H1 (cell line): Measurements from ENCODE around the gene LGI4. TPM values are rescaled to one million over a fixed set of nuclear protein-coding genes. Genes with fewer than 3 reads are reported as not detected.
A peak's percentile ranks its signal among the peaks of the same experiment; 100 is the strongest.

Source experiments
- CTBP2 ChIP-seq: IDR thresholded peaks from 2 replicates; pipeline ENCODE4 v1.7.0; 2011; ENCODE audit warnings: borderline replicate concordance, mild to moderate bottlenecking, moderate library complexity, mixed read lengths, low read length; ENCODE audit not compliant: insufficient read depth, insufficient read length
- E2F6 ChIP-seq: IDR thresholded peaks from 2 replicates; pipeline ENCODE4 v1.6.1; 2012; ENCODE audit warnings: inconsistent platforms
- GABPA ChIP-seq: IDR thresholded peaks from 2 replicates; pipeline ENCODE4 v1.6.1; 2011; ENCODE audit warnings: mild to moderate bottlenecking, low read length, moderate library complexity, borderline replicate concordance; ENCODE audit not compliant: insufficient read depth
- HDAC6 ChIP-seq: IDR thresholded peaks from one replicate; pipeline ENCODE4 v1.7.1; 2012; ENCODE audit warnings: low read depth, mild to moderate bottlenecking, inconsistent platforms, low read length, moderate library complexity
- JUN ChIP-seq: IDR thresholded peaks from 2 replicates; pipeline ENCODE4 v1.6.1; 2011; ENCODE audit warnings: low read depth, mild to moderate bottlenecking, improper control_type of control experiment, low read length
- KDM1A ChIP-seq: fragments of 200-600, 300-600 bp; sonication (generic); IDR thresholded peaks from 2 replicates; pipeline ENCODE4 v1.7.1; 2016; ENCODE audit warnings: mild to moderate bottlenecking, low read length, borderline replicate concordance
- NRF1 ChIP-seq: IDR thresholded peaks from 2 replicates; pipeline ENCODE4 v1.6.1; 2011; ENCODE audit warnings: mild to moderate bottlenecking, low read depth, low read length, improper control_type of control experiment
- RAD21 ChIP-seq, 2 experiments: IDR thresholded peaks in 1 of 2; conservative IDR thresholded peaks in 1 of 2; 2 replicates each; pipeline ENCODE4 v1.6.1; 2011; ENCODE audit warnings: low read depth in 2 of 2, low read length in 2 of 2, improper control_type of control experiment in 1 of 2, inconsistent platforms in 1 of 2, mild to moderate bottlenecking in 1 of 2, moderate library complexity in 1 of 2
- SIN3A ChIP-seq, 2 experiments: IDR thresholded peaks in 1 of 2; conservative IDR thresholded peaks in 1 of 2; 2 replicates each; pipeline ENCODE4 v1.6.1; 2011 to 2012; ENCODE audit warnings: low read length in 2 of 2, improper control_type of control experiment in 1 of 2, low read depth in 1 of 2, mild to moderate bottlenecking in 1 of 2
- TBP ChIP-seq: IDR thresholded peaks from 2 replicates; pipeline ENCODE4 v1.6.1; 2011; ENCODE audit warnings: low read depth, low read length, improper control_type of control experiment
- ZNF274 ChIP-seq: IDR thresholded peaks from 2 replicates; pipeline ENCODE4 v1.7.0; 2012; ENCODE audit warnings: low read length, borderline replicate concordance; ENCODE audit errors: extremely low read depth
- polyA plus RNA-seq, 7 experiments: library from polyadenylated mRNA; depleted of rRNA in 3 of 7; stranded (reverse) in 5 of 7; unstranded in 2 of 7; fragments of >200 nt in 5 of 7; fragments of 200-250 nt in 2 of 7; gene quantifications; 1 replicate in 5 of 7; 2 replicates in 1 of 7; 4 replicates in 1 of 7; pipeline versions ENCODE4 v1.2.1 to v1.2.3, GENCODE V29; 2011 to 2013; ENCODE audit warnings: missing spikeins in 2 of 7, mixed read lengths in 2 of 7
- total RNA-seq: library from RNA; stranded (reverse); fragmentation: NEBNext Ultra II Directional; extraction: Animal tissue kit (Norgen Biotek cat#: 25700); gene quantifications from 2 replicates; pipeline ENCODE4 v1.2.1, GENCODE V29; 2021

LGI4 gene
- total and polyA plus RNA-seq, 2 of the 8 experiments (the other 6 are each of a cell fraction or from before 2014, with no cell fraction given), result 2.0 to 8.2 TPM

- TF ChIP-seq TBP (peak; percentile 35; the same call in 1 of the 2 replicates), HDAC6 (no peak), E2F6 (peak; percentile 16; the same call in 1 of the 2 replicates), CTBP2 (peak; percentile 80), NRF1 (no peak), RAD21 (IDR thresholded peaks at IDR 0.05 in 1 of 2, conservative IDR thresholded peaks at IDR 0.05 in 1 of 2; ENCODE audit: low read depth in 2 of 2, low read length in 2 of 2) (no peak), ZNF274 (no peak), SIN3A (conservative IDR thresholded peaks at IDR 0.05 in 1 of 2, IDR thresholded peaks at IDR 0.05 in 1 of 2; ENCODE audit: low read depth in 1 of 2, low read length in 2 of 2) (0 out of 4 replicates have a peak, but pooled peaks of 1 of the 2 experiments have one; percentile 31), JUN (no peak), KDM1A (no peak), GABPA (no peak)
Observed at GRCh38 chr19:35154525-35155406, 19.9 kb upstream of the LGI4 start, which contains the start of gene FXYD5 (continued).
